ENCODE data around the gene MRPS14.

- no peak for TF ChIP-seq EZH2phosphoT487 (IDR thresholded peaks at IDR 0.05; ENCODE audit: low read depth, severe bottlenecking, unreplicated experiment)
- TF ChIP-seq, protein P1, sequence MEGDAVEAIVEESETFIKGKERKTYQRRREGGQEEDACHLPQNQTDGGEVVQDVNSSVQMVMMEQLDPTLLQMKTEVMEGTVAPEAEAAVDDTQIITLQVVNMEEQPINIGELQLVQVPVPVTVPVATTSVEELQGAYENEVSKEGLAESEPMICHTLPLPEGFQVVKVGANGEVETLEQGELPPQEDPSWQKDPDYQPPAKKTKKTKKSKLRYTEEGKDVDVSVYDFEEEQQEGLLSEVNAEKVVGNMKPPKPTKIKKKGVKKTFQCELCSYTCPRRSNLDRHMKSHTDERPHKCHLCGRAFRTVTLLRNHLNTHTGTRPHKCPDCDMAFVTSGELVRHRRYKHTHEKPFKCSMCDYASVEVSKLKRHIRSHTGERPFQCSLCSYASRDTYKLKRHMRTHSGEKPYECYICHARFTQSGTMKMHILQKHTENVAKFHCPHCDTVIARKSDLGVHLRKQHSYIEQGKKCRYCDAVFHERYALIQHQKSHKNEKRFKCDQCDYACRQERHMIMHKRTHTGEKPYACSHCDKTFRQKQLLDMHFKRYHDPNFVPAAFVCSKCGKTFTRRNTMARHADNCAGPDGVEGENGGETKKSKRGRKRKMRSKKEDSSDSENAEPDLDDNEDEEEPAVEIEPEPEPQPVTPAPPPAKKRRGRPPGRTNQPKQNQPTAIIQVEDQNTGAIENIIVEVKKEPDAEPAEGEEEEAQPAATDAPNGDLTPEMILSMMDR (IDR thresholded peaks at IDR 0.05; ENCODE audit: poor library complexity): no peak
- no peak for TF ChIP-seq EZH2 (IDR thresholded peaks at IDR 0.05; ENCODE audit: borderline replicate concordance)
Observed at GRCh38 chr1:175034775-175035174, 11.6 kb upstream of the MRPS14 start.
